H1 (cell line): Measurements from ENCODE around the gene ATP6V1B1. TPM values are rescaled to one million over a fixed set of nuclear protein-coding genes. Genes with fewer than 3 reads are reported as not detected.

Source experiments
- CTCF ChIA-PET: fragments of 300-600 bp; sonication (Branson Sonifier 250); formaldehyde crosslinking; loops from one replicate; lab custom pipeline; 2021; ENCODE audit not compliant: partially characterized antibody; lab: Charles Lee
- POLR2A ChIA-PET: fragments of 300-600 bp; sonication (Branson Sonifier 250); formaldehyde crosslinking; loops from one replicate; lab custom pipeline; 2021; ENCODE audit warnings: inconsistent platforms; ENCODE audit not compliant: partially characterized antibody; lab: Charles Lee
- DNase-seq, 2 experiments: peaks; one replicate each; pipeline versions ENCODE4 v3.0.0 to v3.0.0-alpha.2; 2010 to 2022; ENCODE audit warnings: low spot score in 2 of 2, low read depth in 1 of 2, mixed read lengths in 1 of 2
- FAIRE-seq: peaks from 2 replicates; lab custom pipeline; 2011; peaks lifted over from hg19 to GRCh38; lab: Jason Lieb, UNC
- H2AFZ ChIP-seq: 2 replicates; pipeline ENCODE4 v1.8.1; 2012; ENCODE audit warnings: low read length, inconsistent platforms
- H2AK5ac ChIP-seq: 2 replicates; pipeline ENCODE4 v1.6.1; 2013; ENCODE audit warnings: low read depth, low read length
- H2BK120ac ChIP-seq: replicated peaks from 2 replicates; pipeline ENCODE3; 2013; ENCODE audit warnings: low read depth, low read length, inconsistent platforms
- H2BK12ac ChIP-seq: 2 replicates; pipeline ENCODE4 v1.6.1; 2013; ENCODE audit warnings: low read depth, low read length
- H2BK15ac ChIP-seq: 2 replicates; pipeline ENCODE4 v1.6.1; 2013; ENCODE audit warnings: low read length
- H2BK20ac ChIP-seq: 2 replicates; pipeline ENCODE4 v1.6.1; 2013; ENCODE audit warnings: low read length
- H2BK5ac ChIP-seq: 2 replicates; pipeline ENCODE4 v1.6.1; 2013; ENCODE audit warnings: low read depth, low read length
- H3K14ac ChIP-seq: 2 replicates; pipeline ENCODE4 v1.6.1; 2013; ENCODE audit warnings: inconsistent platforms; ENCODE audit not compliant: insufficient read length
- H3K18ac ChIP-seq: 2 replicates; pipeline ENCODE4 v1.6.1; 2013; ENCODE audit warnings: low read length; ENCODE audit errors: extremely low read depth
- H3K23ac ChIP-seq: 2 replicates; pipeline ENCODE4 v1.6.1; 2013; ENCODE audit warnings: inconsistent platforms; ENCODE audit not compliant: insufficient read length
- H3K23me2 ChIP-seq: 2 replicates; pipeline ENCODE4 v1.6.1; 2013; ENCODE audit warnings: low read depth, low read length
- H3K27ac ChIP-seq: 2 replicates; pipeline ENCODE4 v1.6.1; 2011; ENCODE audit warnings: low read depth, low read length, inconsistent platforms
- H3K27me3 ChIP-seq, 4 experiments: replicated peaks in 1 of 4; 1 replicate in 1 of 4; 2 replicates in 3 of 4; pipeline versions ENCODE4 v1.6.1 to v1.8.1; 2011 to 2013; ENCODE audit warnings: low read length in 3 of 4, mild to moderate bottlenecking in 3 of 4, inconsistent platforms in 2 of 4, mixed read lengths in 2 of 4, moderate library complexity in 1 of 4; ENCODE audit not compliant: control insufficient read depth in 3 of 4, insufficient read depth in 3 of 4; ENCODE audit errors: extremely low read depth in 1 of 4
- H3K36me3 ChIP-seq, 4 experiments: 2 replicates each; pipeline versions ENCODE4 v1.6.1 to v1.8.1; 2011 to 2013; ENCODE audit warnings: mild to moderate bottlenecking in 4 of 4, low read length in 3 of 4, moderate library complexity in 2 of 4, control low read depth in 1 of 4, inconsistent platforms in 1 of 4; ENCODE audit not compliant: insufficient read depth in 4 of 4, control insufficient read depth in 2 of 4
- H3K4ac ChIP-seq: replicated peaks from 2 replicates; pipeline ENCODE3; 2013; ENCODE audit warnings: low read length, low read depth, mixed read lengths, inconsistent platforms; ENCODE audit not compliant: insufficient read length
- H3K4me1 ChIP-seq, 4 experiments: replicated peaks in 1 of 4; 1 replicate in 1 of 4; 2 replicates in 3 of 4; pipeline versions ENCODE4 v1.6.1 to v1.8.1; 2011 to 2013; ENCODE audit warnings: low read length in 3 of 4, inconsistent platforms in 2 of 4, mixed read lengths in 1 of 4; ENCODE audit not compliant: insufficient read depth in 4 of 4, control insufficient read depth in 3 of 4
- H3K4me2 ChIP-seq, 2 experiments: 2 replicates each; pipeline versions ENCODE4 v1.6.1 to v1.8.1; 2011 to 2013; ENCODE audit warnings: low read depth in 2 of 2, low read length in 2 of 2, control low read depth in 1 of 2, inconsistent platforms in 1 of 2, mild to moderate bottlenecking in 1 of 2; ENCODE audit not compliant: insufficient read depth in 1 of 2
- H3K4me3 ChIP-seq, 4 experiments: fragments of 200-600, 300-600 bp in 1 of 4; sonication (generic), shearing (Covaris generic), sonication (Bioruptor Twin) in 1 of 4; 2 replicates each; pipeline versions ENCODE4 v1.5.1 to v1.8.1; 2011 to 2016; ENCODE audit warnings: low read length in 4 of 4, low read depth in 3 of 4, control low read depth in 2 of 4, inconsistent platforms in 2 of 4, mild to moderate bottlenecking in 2 of 4, mixed read lengths in 1 of 4, moderate library complexity in 1 of 4; ENCODE audit not compliant: insufficient read depth in 2 of 4; ENCODE audit errors: extremely low read depth in 1 of 4
- H3K56ac ChIP-seq: replicated peaks from 2 replicates; pipeline ENCODE3; 2013; ENCODE audit warnings: low read depth, mild to moderate bottlenecking, mixed read lengths, low read length, inconsistent platforms; ENCODE audit not compliant: insufficient read length
- H3K79me1 ChIP-seq: 2 replicates; pipeline ENCODE4 v1.6.1; 2013; ENCODE audit warnings: low read depth, low read length, control low read depth
- H3K79me2 ChIP-seq, 2 experiments: 2 replicates each; pipeline versions ENCODE4 v1.6.1 to v1.8.1; 2012 to 2013; ENCODE audit warnings: low read length in 2 of 2, mild to moderate bottlenecking in 2 of 2, inconsistent platforms in 1 of 2; ENCODE audit not compliant: insufficient read depth in 2 of 2, control insufficient read depth in 1 of 2
- H3K9ac ChIP-seq, 4 experiments: replicated peaks in 1 of 4; 1 replicate in 1 of 4; 2 replicates in 3 of 4; pipeline versions ENCODE4 v1.6.1 to v1.8.1; 2011 to 2013; ENCODE audit warnings: low read depth in 3 of 4, low read length in 3 of 4, control low read depth in 2 of 4, mild to moderate bottlenecking in 2 of 4, moderate library complexity in 2 of 4, inconsistent platforms in 1 of 4; ENCODE audit errors: extremely low read depth in 1 of 4
- H3K9me3 ChIP-seq, 2 experiments: 2 replicates each; pipeline versions ENCODE4 v1.6.1 to v1.8.1; 2012 to 2013; ENCODE audit warnings: mild to moderate bottlenecking in 2 of 2, moderate library complexity in 2 of 2, control low read depth in 1 of 2, inconsistent platforms in 1 of 2, low read depth in 1 of 2, low read length in 1 of 2, mixed read lengths in 1 of 2; ENCODE audit not compliant: insufficient read depth in 2 of 2
- H4K20me1 ChIP-seq, 2 experiments: replicated peaks in 1 of 2; 2 replicates each; pipeline versions ENCODE3 to v1.8.1; 2011 to 2013; ENCODE audit warnings: inconsistent platforms in 2 of 2, low read length in 2 of 2, mild to moderate bottlenecking in 1 of 2; ENCODE audit not compliant: insufficient read depth in 2 of 2, control insufficient read depth in 1 of 2
- H4K5ac ChIP-seq: 2 replicates; pipeline ENCODE4 v1.6.1; 2013; ENCODE audit warnings: low read length, low read depth, mixed read lengths, inconsistent platforms; ENCODE audit not compliant: insufficient read length
- H4K8ac ChIP-seq: 2 replicates; pipeline ENCODE4 v1.8.0; 2013; ENCODE audit warnings: mild to moderate bottlenecking, moderate library complexity, low read length, inconsistent platforms; ENCODE audit not compliant: insufficient read depth; ENCODE audit errors: extremely low read depth
- H4K91ac ChIP-seq: replicated peaks from 2 replicates; pipeline ENCODE3; 2013; ENCODE audit warnings: low read length, mixed read lengths, inconsistent platforms; ENCODE audit not compliant: insufficient read length
- CHD2 ChIP-seq: IDR thresholded peaks from 2 replicates; pipeline ENCODE4 v1.6.1; 2012; ENCODE audit warnings: low read length, improper control_type of control experiment
- CREB1 ChIP-seq: IDR thresholded peaks from 2 replicates; pipeline ENCODE4 v1.6.1; 2012; ENCODE audit warnings: inconsistent platforms
- EZH2 ChIP-seq: fragments of 200-600 bp; sonication (generic); IDR thresholded peaks from 2 replicates; pipeline ENCODE4 v1.7.1; 2012; ENCODE audit warnings: low read depth, mild to moderate bottlenecking, moderate library complexity, low read length, inconsistent platforms; ENCODE audit not compliant: severe bottlenecking
- MAX ChIP-seq: IDR thresholded peaks from 2 replicates; pipeline ENCODE4 v1.6.1; 2012; ENCODE audit warnings: inconsistent platforms
- NANOG ChIP-seq: IDR thresholded peaks from 2 replicates; pipeline ENCODE4 v1.6.1; 2011; ENCODE audit warnings: low read length, low read depth, mild to moderate bottlenecking, inconsistent platforms; ENCODE audit not compliant: insufficient read depth, poor library complexity, severe bottlenecking
- RAD21 ChIP-seq, 2 experiments: IDR thresholded peaks in 1 of 2; conservative IDR thresholded peaks in 1 of 2; 2 replicates each; pipeline ENCODE4 v1.6.1; 2011; ENCODE audit warnings: low read depth in 2 of 2, low read length in 2 of 2, improper control_type of control experiment in 1 of 2, inconsistent platforms in 1 of 2, mild to moderate bottlenecking in 1 of 2, moderate library complexity in 1 of 2
- SIN3A ChIP-seq, 2 experiments: IDR thresholded peaks in 1 of 2; conservative IDR thresholded peaks in 1 of 2; 2 replicates each; pipeline ENCODE4 v1.6.1; 2011 to 2012; ENCODE audit warnings: low read length in 2 of 2, improper control_type of control experiment in 1 of 2, low read depth in 1 of 2, mild to moderate bottlenecking in 1 of 2
- SP1 ChIP-seq: IDR thresholded peaks from 2 replicates; pipeline ENCODE4 v1.6.1; 2011; ENCODE audit warnings: low read depth, low read length
- TCF12 ChIP-seq: IDR thresholded peaks from 2 replicates; pipeline ENCODE4 v1.6.1; 2011; ENCODE audit warnings: low read depth, mild to moderate bottlenecking, low read length
- ZNF274 ChIP-seq: IDR thresholded peaks from 2 replicates; pipeline ENCODE4 v1.7.0; 2012; ENCODE audit warnings: low read length, borderline replicate concordance; ENCODE audit errors: extremely low read depth
- WGBS, 2 experiments: shearing (Covaris generic) in 1 of 2; methylation state at CpG; one replicate each; pipeline versions ENCODE4 v1.1.6 to v1.1.7; 2013 to 2015; ENCODE audit warnings: low lambda C conversion rate in 2 of 2, mixed read lengths in 2 of 2, inconsistent platforms in 1 of 2, low coverage in 1 of 2, missing lambda C conversion rate in 1 of 2; ENCODE audit not compliant: insufficient replicate concordance in 2 of 2, insufficient coverage in 1 of 2, insufficient read length in 1 of 2; ENCODE audit errors: extremely low coverage in 1 of 2, missing lambda C conversion rate in 1 of 2; 5-methylcytosine and 5-hydroxymethylcytosine counted together
- polyA plus RNA-seq, 7 experiments: library from polyadenylated mRNA; depleted of rRNA in 3 of 7; stranded (reverse) in 5 of 7; unstranded in 2 of 7; fragments of >200 nt in 5 of 7; fragments of 200-250 nt in 2 of 7; gene quantifications; 1 replicate in 5 of 7; 2 replicates in 1 of 7; 4 replicates in 1 of 7; pipeline versions ENCODE4 v1.2.1 to v1.2.3, GENCODE V29; 2011 to 2013; ENCODE audit warnings: missing spikeins in 2 of 7, mixed read lengths in 2 of 7
- total RNA-seq: library from RNA; stranded (reverse); fragmentation: NEBNext Ultra II Directional; extraction: Animal tissue kit (Norgen Biotek cat#: 25700); gene quantifications from 2 replicates; pipeline ENCODE4 v1.2.1, GENCODE V29; 2021

The ATP6V1B1 gene
- total and polyA plus RNA-seq, 2 of the 8 experiments (the other 6 are each of a cell fraction or from before 2014, with no cell fraction given), result not detected

- peaks cover 0 to 4% (median 0%) of the 10 kb centered on the region in 4 experiments; a peak in 1 of 7 replicates for H3K27me3 ChIP-seq
- WGBS, 2 experiments, result 32% methylated on average over 16 of the region's 16 CpGs; no CpG with 5 or more reads in 1 of the 2 experiments
- H3K79me2 ChIP-seq, result no peaks in the 10 kb centered on the region
- H3K56ac ChIP-seq, result no peak overlapping the region
- H3K4me1 ChIP-seq, result peaks cover 0 to 8% (median 3%) of the 10 kb centered on the region in 4 experiments; a peak in 4 of 7 replicates
- H2BK120ac ChIP-seq, result no peak overlapping the region
- H3K9ac ChIP-seq, result no peak overlapping the region
- H2BK12ac ChIP-seq, result no peak overlapping the region
- H2BK15ac ChIP-seq, result no peak overlapping the region
- H3K23me2 ChIP-seq, result no peaks in the 10 kb centered on the region
- H3K4ac ChIP-seq, result no peak overlapping the region
- H2BK5ac ChIP-seq, result no peak overlapping the region
- H2AFZ ChIP-seq, result no peak overlapping the region
- no peak overlapping the region for H4K5ac ChIP-seq
- no peak overlapping the region for H2AK5ac ChIP-seq
- POLR2A ChIA-PET, result interaction anchor here (0.6 to 0.7 kb wide), 2 partner anchors 19 to 40 kb away, joined by 3 read pairs; no protein-coding TSS in a partner anchor
- DNase-seq (peak; percentile 79 to 99), FAIRE-seq (peak; percentile 92)
- CTCF ChIA-PET, result interaction anchor here (0.7 to 21.4 kb wide), 25 partner anchors 8 to 264 kb away, joined by 3 to 448 read pairs (median 5); partner anchors contain the start of genes ATP6V1B1 and FIGLA
- no peak overlapping the region for H3K27ac ChIP-seq
- H4K8ac ChIP-seq, result no peak overlapping the region
- H3K18ac ChIP-seq, result no peak overlapping the region
- H2BK20ac ChIP-seq, result no peak overlapping the region
- H3K14ac ChIP-seq, result no peak overlapping the region
- H3K4me2 ChIP-seq, result no peak overlapping the region
- no peaks in the 10 kb centered on the region for H3K36me3 ChIP-seq
- H3K79me1 ChIP-seq, result no peaks in the 10 kb centered on the region
- no peak overlapping the region for H4K91ac ChIP-seq
- H4K20me1 ChIP-seq, result peaks cover 2 to 3% of the 10 kb centered on the region in 2 experiments
- no peak overlapping the region for H3K4me3 ChIP-seq
- no peaks in the 10 kb centered on the region for H3K9me3 ChIP-seq
- H3K23ac ChIP-seq, result no peak overlapping the region
- TF ChIP-seq SP1 (no peak), CHD2 (no peak), ZNF274 (no peak), CREB1 (peak; percentile 59), NANOG (peak; percentile 14), MAX (peak; percentile 68), EZH2 (no peak), SIN3A (conservative IDR thresholded peaks at IDR 0.05 in 1 of 2, IDR thresholded peaks at IDR 0.05 in 1 of 2; ENCODE audit: low read depth in 1 of 2, low read length in 2 of 2) (0 out of 4 replicates have a peak, but pooled peaks of 1 of the 2 experiments have one; percentile 62), RAD21 (IDR thresholded peaks at IDR 0.05 in 1 of 2, conservative IDR thresholded peaks at IDR 0.05 in 1 of 2; ENCODE audit: low read depth in 2 of 2, low read length in 2 of 2) (peak; percentile 77 to 82), TCF12 (no peak)
These were observed 15.9 kb upstream of the ATP6V1B1 start for GRCh38 chr2:70919672-70920366.
